Smooth muscle cell (in vitro differentiated cells): ENCODE results near the gene AFAP1. TPM values are rescaled to one million over a fixed set of nuclear protein-coding genes. Genes with fewer than 3 reads are reported as not detected.
A peak's percentile ranks its signal among the peaks of the same experiment; 100 is the strongest.

ENCODE experiments used
- DNase-seq: peaks from one replicate; lab custom pipeline; 2025; ENCODE audit not compliant: unreplicated experiment; lab: John Stamatoyannopoulos, UW
- H2AFZ ChIP-seq: fragments of 200-600 bp; sonication (generic); 2 replicates; pipeline ENCODE4 v1.6.0; 2016; ENCODE audit warnings: antibody characterized with exemption, low read depth, mild to moderate bottlenecking
- H3F3A ChIP-seq: fragments of 200-600 bp; sonication (generic); 2 replicates; pipeline ENCODE4 v1.6.0; 2017; ENCODE audit warnings: antibody characterized with exemption, low read depth
- H3K27ac ChIP-seq: fragments of 200-600 bp; sonication (generic); 2 replicates; pipeline ENCODE4 v1.5.1; 2016; ENCODE audit warnings: low read depth, mild to moderate bottlenecking
- H3K27me3 ChIP-seq: fragments of 200-600 bp; sonication (generic); 2 replicates; pipeline ENCODE4 v1.6.1; 2016; ENCODE audit warnings: low read depth, mild to moderate bottlenecking
- H3K36me3 ChIP-seq: fragments of 200-600 bp; sonication (generic); 2 replicates; pipeline ENCODE4 v1.5.1; 2016; ENCODE audit warnings: low read depth
- H3K4me1 ChIP-seq: fragments of 200-600 bp; sonication (generic); 2 replicates; pipeline ENCODE4 v1.5.1; 2016; ENCODE audit warnings: low read depth
- H3K4me2 ChIP-seq: fragments of 200-600 bp; sonication (generic); 2 replicates; pipeline ENCODE4 v1.6.0; 2016; ENCODE audit warnings: mild to moderate bottlenecking
- H3K4me3 ChIP-seq: fragments of 200-600 bp; sonication (generic); 2 replicates; pipeline ENCODE4 v1.5.1; 2016; ENCODE audit warnings: mild to moderate bottlenecking
- H3K79me2 ChIP-seq: fragments of 200-600 bp; sonication (generic); 2 replicates; pipeline ENCODE4 v1.6.0; 2016; ENCODE audit warnings: low read depth, mild to moderate bottlenecking
- H3K9ac ChIP-seq: fragments of 200-600 bp; sonication (generic); 2 replicates; pipeline ENCODE4 v1.6.0; 2016; ENCODE audit warnings: low read depth
- H3K9me3 ChIP-seq: fragments of 200-600 bp; sonication (generic); replicated peaks from 2 replicates; pipeline ENCODE4 v1.5.1; 2016; ENCODE audit warnings: low read depth
- H4K20me1 ChIP-seq: fragments of 200-600 bp; sonication (generic); 2 replicates; pipeline ENCODE4 v1.6.0; 2016; ENCODE audit warnings: low read depth
- CTCF ChIP-seq: fragments of 200-600 bp; sonication (generic); IDR thresholded peaks from 2 replicates; pipeline ENCODE4 v1.5.1; 2017; ENCODE audit warnings: borderline replicate concordance, mild to moderate bottlenecking, antibody characterized with exemption; ENCODE audit not compliant: insufficient read depth, poor library complexity, severe bottlenecking
- whole genome bisulfite sequencing: methylation state at CpG from one replicate; pipeline ENCODE4 v1.1.7; 2016; ENCODE audit warnings: low lambda C conversion rate; 5-methylcytosine and 5-hydroxymethylcytosine counted together
- polyA plus RNA-seq: library from polyadenylated mRNA; unstranded; fragments of >200 nt; fragmentation: Nextera tagmentation; extraction: Ambion mirVana; gene quantifications from 2 replicates; pipeline ENCODE4 v1.2.1, GENCODE V29; 2016
- total RNA-seq: library from RNA; depleted of rRNA; stranded (reverse); fragments of >200 nt; gene quantifications from 2 replicates; pipeline ENCODE4 v1.2.3, GENCODE V29; 2014

The AFAP1 gene
- total and polyA plus RNA-seq, 2 experiments from 2014 or later = 12.6 to 24.8 TPM

DNA sequence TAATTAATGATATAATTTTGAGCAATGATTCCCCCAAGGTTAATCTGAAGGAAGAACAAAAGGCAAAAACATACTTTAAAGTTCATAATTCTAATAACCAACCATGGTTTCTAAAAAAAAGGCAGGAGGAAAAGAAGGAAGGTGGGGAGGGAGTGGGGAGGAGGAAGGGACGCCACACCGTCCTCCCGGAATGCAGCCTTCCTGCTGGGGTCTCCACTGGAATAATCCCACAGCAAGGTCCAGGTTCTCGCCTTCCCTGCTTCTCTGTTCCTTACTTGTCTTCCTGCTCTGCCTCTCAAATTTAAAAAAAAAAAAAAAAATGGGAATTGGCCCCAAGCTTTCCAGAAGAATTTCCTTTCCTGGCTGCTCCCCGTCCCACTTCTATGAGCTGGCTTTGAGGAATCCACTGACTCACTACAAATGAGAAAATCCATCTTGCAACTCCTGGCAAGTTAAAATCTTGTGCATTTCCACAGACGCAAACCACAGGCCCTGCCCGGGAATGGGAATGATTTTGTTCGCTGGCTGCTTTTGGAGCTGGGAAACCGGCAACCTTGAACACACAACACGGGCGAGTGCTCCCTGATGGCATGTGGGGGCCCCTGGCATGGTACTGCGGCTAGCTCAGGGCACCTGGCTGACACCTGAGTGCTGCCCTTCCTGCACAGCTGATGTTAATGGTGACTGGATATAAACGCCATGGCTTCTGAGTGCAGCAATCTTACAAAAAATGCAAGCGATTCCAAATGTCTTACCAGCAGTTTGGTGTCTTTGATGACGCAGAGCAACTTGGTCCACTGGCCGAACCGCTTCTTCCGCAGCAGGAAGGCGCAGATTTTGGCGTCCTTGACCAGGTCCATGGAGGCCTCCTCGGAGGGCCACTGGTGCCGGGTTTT lies 97.0 kb downstream of the AFAP1 start:
- H3K79me2 ChIP-seq = peaks cover 8% of the 10 kb centered on the region
- 31% methylated on average over 22 of the region's 22 CpGs for WGBS
- TF ChIP-seq CTCF = no peak
- no peaks in the 10 kb centered on the region for H3K9me3 ChIP-seq
- H3F3A ChIP-seq = peaks cover 29% of the 10 kb centered on the region
- H3K36me3 ChIP-seq = no peaks in the 10 kb centered on the region
- no peaks in the 10 kb centered on the region for H3K27me3 ChIP-seq
- H4K20me1 ChIP-seq = no peaks in the 10 kb centered on the region
- peak overlapping the region; percentile 12 for H3K4me3 ChIP-seq
- H3K4me2 ChIP-seq = peak overlapping the region; percentile 77
- H3K9ac ChIP-seq = peak overlapping the region; percentile 63
- peak; percentile 22 for DNase-seq
- H3K4me1 ChIP-seq = peaks cover 23% of the 10 kb centered on the region
- H2AFZ ChIP-seq = no peak overlapping the region
- peak overlapping the region; percentile 96 for H3K27ac ChIP-seq

DNA sequence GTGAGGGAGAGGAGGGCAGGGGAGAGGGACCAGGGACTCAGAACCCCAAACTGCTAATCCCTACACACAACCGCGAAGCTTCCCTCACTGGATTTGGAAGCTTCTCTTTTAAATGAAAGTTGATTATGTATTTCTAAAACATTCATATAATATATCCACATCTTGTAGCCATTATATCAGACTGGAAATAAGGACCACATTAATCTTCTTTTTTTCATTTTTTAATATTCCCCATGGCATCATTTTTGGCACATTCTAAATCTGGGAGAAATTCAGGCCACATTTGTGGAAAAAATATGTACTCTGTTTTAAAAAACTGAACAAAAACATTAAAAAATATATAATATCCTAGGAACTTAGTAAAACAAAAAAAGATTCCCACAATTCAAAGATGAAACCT lies 97.8 kb downstream of the AFAP1 start:
- Histone ChIP-seq H3K79me2 (peaks cover 16% of the 10 kb centered on the region), H4K20me1 (no peaks in the 10 kb centered on the region), H3K9ac (peak overlapping the region; percentile 63), H3K4me1 (peaks cover 23% of the 10 kb centered on the region), H3K9me3 (no peaks in the 10 kb centered on the region), H3K27ac (peak overlapping the region; percentile 96), H3K36me3 (no peaks in the 10 kb centered on the region), H3K4me3 (no peak overlapping the region), H3K27me3 (no peaks in the 10 kb centered on the region), H3F3A (peaks cover 29% of the 10 kb centered on the region), H3K4me2 (peak overlapping the region; percentile 77), H2AFZ (no peak overlapping the region)
- WGBS = 93% methylated on average over 2 of the region's 2 CpGs
- no peak for DNase-seq
- no peak for TF ChIP-seq CTCF

DNA sequence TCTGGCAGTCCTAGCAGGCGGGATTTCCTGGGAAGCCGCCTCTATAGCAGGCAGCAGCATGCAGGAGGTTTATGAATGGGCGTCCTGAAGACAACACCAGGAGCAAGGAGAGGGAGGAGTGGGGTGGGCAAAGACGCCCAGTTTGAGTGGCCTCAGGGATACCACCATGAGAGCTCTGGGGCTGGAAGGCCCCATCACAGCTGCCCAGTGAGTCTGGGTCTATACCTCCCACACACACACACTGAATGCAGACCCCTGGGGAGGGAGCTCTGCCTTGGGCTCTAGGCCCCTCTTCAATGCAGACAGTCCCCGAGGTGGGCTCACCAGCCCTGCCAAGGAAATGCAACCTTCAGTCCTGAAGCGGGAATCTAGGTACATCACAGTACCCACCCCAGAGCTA lies 98.6 kb downstream of the AFAP1 start:
- Histone ChIP-seq H2AFZ (no peak overlapping the region), H3K4me3 (no peak overlapping the region), H3K9ac (peak overlapping the region; percentile 63), H3K27me3 (no peaks in the 10 kb centered on the region), H4K20me1 (no peaks in the 10 kb centered on the region), H3K4me1 (peaks cover 23% of the 10 kb centered on the region), H3K36me3 (peaks cover 2% of the 10 kb centered on the region), H3K79me2 (peaks cover 23% of the 10 kb centered on the region), H3K4me2 (peak overlapping the region; percentile 77), H3F3A (peaks cover 29% of the 10 kb centered on the region), H3K27ac (peak overlapping the region; percentile 96), H3K9me3 (no peaks in the 10 kb centered on the region)
- DNase-seq = no peak
- 49% methylated on average over 6 of the region's 6 CpGs for WGBS
- TF ChIP-seq CTCF = no peak

- 89% methylated on average over 4 of the region's 4 CpGs for WGBS
- Histone ChIP-seq H3K9me3 (no peaks in the 10 kb centered on the region), H3K79me2 (peaks cover 18% of the 10 kb centered on the region)
These were observed 99.8 kb downstream of the AFAP1 start for GRCh38 chr4:7839856-7840255.

More at GRCh38 chr4:7839856-7840255, 99.8 kb downstream of the AFAP1 start:
- H3K4me2 ChIP-seq = no peak overlapping the region
- H3K4me1 ChIP-seq = peaks cover 22% of the 10 kb centered on the region
- TF ChIP-seq CTCF = no peak
- no peak for DNase-seq
- H3K9ac ChIP-seq = no peak overlapping the region
- peak overlapping the region; percentile 96 for H3K27ac ChIP-seq
- peaks cover 29% of the 10 kb centered on the region for H3F3A ChIP-seq
- no peak overlapping the region for H3K4me3 ChIP-seq
- H3K36me3 ChIP-seq = peaks cover 2% of the 10 kb centered on the region
- H3K27me3 ChIP-seq = no peaks in the 10 kb centered on the region
- H4K20me1 ChIP-seq = no peaks in the 10 kb centered on the region
- no peak overlapping the region for H2AFZ ChIP-seq
